Adipocyte (in vitro differentiated cells): ENCODE data around the gene DDT.
"Not testable (repeated sequence)": the region's sequence is repeated elsewhere in the genome, so short reads cannot be mapped to it uniquely, and the experiment has no call there.

Experiments
- DNase-seq: peaks from one replicate; pipeline ENCODE4 v3.0.0-alpha.2; 2015; ENCODE audit warnings: low read depth
- H3K27me3 ChIP-seq: replicated peaks from 2 replicates; pipeline ENCODE4 v1.7.0; 2013; ENCODE audit warnings: mild to moderate bottlenecking, low read length, moderate library complexity; ENCODE audit not compliant: control insufficient read depth, insufficient read depth
- H3K36me3 ChIP-seq: 2 replicates; pipeline ENCODE4 v1.7.0; 2013; ENCODE audit warnings: low read length, mild to moderate bottlenecking, moderate library complexity; ENCODE audit not compliant: control insufficient read depth, insufficient read depth, severe bottlenecking
- H3K4me1 ChIP-seq: 2 replicates; pipeline ENCODE4 v1.7.0; 2013; ENCODE audit warnings: mild to moderate bottlenecking, low read length, moderate library complexity; ENCODE audit not compliant: control insufficient read depth, insufficient read depth
- H3K4me3 ChIP-seq: 2 replicates; pipeline ENCODE4 v1.7.0; 2013; ENCODE audit warnings: mild to moderate bottlenecking, low read length, moderate library complexity
- H3K9ac ChIP-seq: 2 replicates; pipeline ENCODE4 v1.7.0; 2013; ENCODE audit warnings: mild to moderate bottlenecking, low read length, moderate library complexity
- H3K9me3 ChIP-seq: 2 replicates; pipeline ENCODE4 v1.7.0; 2013; ENCODE audit warnings: mild to moderate bottlenecking, low read length, moderate library complexity; ENCODE audit not compliant: control insufficient read depth

Gene DDT

GRCh38 chr22:23966568-23966967, 7.7 kb downstream of the DDT start, which contains the start of gene DDTL:
DDTL (plus strand) TSS chr22:23966888; CDS start chr22:23966915, 27 bp downstream.
- H3K9ac ChIP-seq, H3K4me1 ChIP-seq, H3K9me3 ChIP-seq, H3K27me3 ChIP-seq, H3K4me3 ChIP-seq, DNase-seq: not testable (repeated sequence)
- peaks cover 26% of the 10 kb centered on the region for H3K36me3 ChIP-seq

GRCh38 chr22:23966094-23966493, 8.1 kb downstream of the DDT start:
- H3K9me3 ChIP-seq, H3K4me1 ChIP-seq, DNase-seq, H3K27me3 ChIP-seq, H3K4me3 ChIP-seq, H3K9ac ChIP-seq: not testable (repeated sequence)
- peaks cover 21% of the 10 kb centered on the region for H3K36me3 ChIP-seq

GRCh38 chr22:23961084-23961771, 13.0 kb downstream of the DDT start, which contains the start of gene GSTT2B:
GSTT2B (minus strand) TSS chr22:23961195; CDS start chr22:23961131, 64 bp downstream.
- not testable (repeated sequence) for H3K9me3 ChIP-seq, H3K9ac ChIP-seq, H3K27me3 ChIP-seq, H3K4me1 ChIP-seq, DNase-seq, H3K36me3 ChIP-seq, H3K4me3 ChIP-seq

- DNase-seq = peak; percentile 88
- not testable (repeated sequence) for H3K27me3 ChIP-seq, H3K9me3 ChIP-seq, H3K36me3 ChIP-seq, H3K4me3 ChIP-seq, H3K4me1 ChIP-seq, H3K9ac ChIP-seq
Measured at GRCh38 chr22:23956301-23956900, 17.8 kb downstream of the DDT start.

GRCh38 chr22:23955886-23956285, 18.4 kb downstream of the DDT start:
- not testable (repeated sequence) for H3K9me3 ChIP-seq, H3K4me3 ChIP-seq, H3K36me3 ChIP-seq, DNase-seq, H3K4me1 ChIP-seq, H3K27me3 ChIP-seq, H3K9ac ChIP-seq

GRCh38 chr22:23954991-23955305, 19.3 kb downstream of the DDT start:
- not testable (repeated sequence) for H3K27me3 ChIP-seq, DNase-seq, H3K36me3 ChIP-seq, H3K9me3 ChIP-seq, H3K4me3 ChIP-seq, H3K9ac ChIP-seq, H3K4me1 ChIP-seq

- not testable (repeated sequence) for DNase-seq, H3K27me3 ChIP-seq, H3K9me3 ChIP-seq, H3K4me1 ChIP-seq, H3K9ac ChIP-seq, H3K36me3 ChIP-seq, H3K4me3 ChIP-seq
Measured at GRCh38 chr22:23954193-23954990, 19.8 kb downstream of the DDT start.

GRCh38 chr22:23953485-23953884, 20.8 kb downstream of the DDT start:
- not testable (repeated sequence) for H3K36me3 ChIP-seq, H3K4me3 ChIP-seq, H3K9ac ChIP-seq, DNase-seq, H3K9me3 ChIP-seq, H3K4me1 ChIP-seq, H3K27me3 ChIP-seq

GRCh38 chr22:23952794-23953405, 21.3 kb downstream of the DDT start:
- H3K4me3 ChIP-seq, H3K36me3 ChIP-seq, H3K4me1 ChIP-seq, H3K27me3 ChIP-seq, H3K9ac ChIP-seq, H3K9me3 ChIP-seq, DNase-seq: not testable (repeated sequence)

GRCh38 chr22:23951383-23951782, 22.9 kb downstream of the DDT start:
- not testable (repeated sequence) for DNase-seq, H3K27me3 ChIP-seq, H3K9me3 ChIP-seq, H3K4me1 ChIP-seq, H3K4me3 ChIP-seq, H3K9ac ChIP-seq, H3K36me3 ChIP-seq

GRCh38 chr22:23949764-23950163, 24.5 kb downstream of the DDT start:
- not testable (repeated sequence) for DNase-seq, H3K27me3 ChIP-seq, H3K4me3 ChIP-seq, H3K9me3 ChIP-seq, H3K36me3 ChIP-seq, H3K4me1 ChIP-seq, H3K9ac ChIP-seq
